ENCODE results near the gene POLDIP2. TPM values are rescaled to one million over a fixed set of nuclear protein-coding genes. Genes with fewer than 3 reads are reported as not detected.

Gene POLDIP2
- total RNA-seq, 1 experiment from 2014 or later = 82.8 TPM

- H3K27ac ChIP-seq (ENCODE audit: insufficient read length, low read depth, low read length) = no peak overlapping the region
- no peak overlapping the region for H2BK15ac ChIP-seq (ENCODE audit: low read depth, low read length)
- no peak overlapping the region for H2BK5ac ChIP-seq (ENCODE audit: insufficient read length, low read length)
- H4K91ac ChIP-seq (ENCODE audit: insufficient read length, low read depth, low read length) = no peak overlapping the region
- no peak overlapping the region for H3T11ph ChIP-seq (ENCODE audit: low read length)
- no peaks in the 10 kb centered on the region for H3K79me1 ChIP-seq (ENCODE audit: insufficient read depth, low read depth, low read length, poor library complexity, severe bottlenecking)
- no peak overlapping the region for H4K5ac ChIP-seq (ENCODE audit: insufficient read length, low read depth, low read length)
- H3K4ac ChIP-seq (ENCODE audit: low read depth, low read length) = no peak overlapping the region
- no peaks in the 10 kb centered on the region for H3K79me2 ChIP-seq (ENCODE audit: insufficient read depth, low read length)
- H3K27ac Mint-ChIP-seq = no peak overlapping the region
- peaks cover 0 to 6% (median 2%) of the 10 kb centered on the region in 3 experiments; a peak in 3 of 7 replicates for H3K36me3 Mint-ChIP-seq (ENCODE audit: insufficient read depth in 1 of 3, low read depth in 3 of 3)
- H3K56ac ChIP-seq (ENCODE audit: insufficient read length, low read depth, low read length) = no peak overlapping the region
- no peak overlapping the region for H3K23ac ChIP-seq (ENCODE audit: insufficient read length, low read depth, low read length)
- H3K4me2 ChIP-seq (ENCODE audit: insufficient read depth, insufficient read length, low read length) = no peak overlapping the region
- peaks cover 14 to 21% of the 10 kb centered on the region in 2 experiments for H3K4me1 Mint-ChIP-seq
- H3K4me3 Mint-ChIP-seq = no peak overlapping the region
- H3K23me2 ChIP-seq (ENCODE audit: insufficient read length, low read depth, low read length, poor library complexity, severe bottlenecking) = peaks cover 10% of the 10 kb centered on the region
- peaks cover 2% of the 10 kb centered on the region; the same call in 1 of the 2 replicates for H3K4me1 ChIP-seq (ENCODE audit: insufficient read depth, low read length)
- peaks cover 22% of the 10 kb centered on the region for H3K27me3 Mint-ChIP-seq (ENCODE audit: low read depth)
- WGBS (ENCODE audit: extremely low coverage, insufficient read length, low lambda C conversion rate) = no CpG with 5 or more reads among the region's 23 CpGs
- H3K9me3 ChIP-seq (ENCODE audit: control insufficient read depth, low read depth, low read length) = no peaks in the 10 kb centered on the region
- DNase-seq = no peak
- no peak overlapping the region for H2AK5ac ChIP-seq (ENCODE audit: insufficient read length, low read length)
- H4K20me1 ChIP-seq (ENCODE audit: control insufficient read depth, insufficient read depth, insufficient read length) = peaks cover 2% of the 10 kb centered on the region
- no peak overlapping the region for H2BK12ac ChIP-seq (ENCODE audit: insufficient read length, low read depth, low read length)
- H3K14ac ChIP-seq (ENCODE audit: insufficient read depth, low read length) = no peak overlapping the region; the same call in 1 of the 2 replicates
- H2AFZ ChIP-seq (ENCODE audit: low read length) = no peak overlapping the region
- H4K8ac ChIP-seq (replicated peaks; ENCODE audit: insufficient read length, low read depth, low read length) = no peak overlapping the region
- H2BK20ac ChIP-seq (ENCODE audit: low read depth, low read length, poor library complexity, severe bottlenecking) = no peak overlapping the region
- no peak overlapping the region for H3K9ac ChIP-seq (ENCODE audit: extremely low read depth, insufficient read length, low read length)
- no peak overlapping the region for H2BK120ac ChIP-seq (ENCODE audit: low read depth, low read length, poor library complexity, severe bottlenecking)
- H3K9me3 Mint-ChIP-seq = no peaks in the 10 kb centered on the region; a peak in 1 of 5 replicates
- peaks cover 12% of the 10 kb centered on the region; the same call in 1 of the 2 replicates for H3K27me3 ChIP-seq (ENCODE audit: insufficient read depth, low read length)
- H3K18ac ChIP-seq (ENCODE audit: insufficient read length, low read depth, low read length) = no peak overlapping the region
- no peak for TF ChIP-seq CTCF (conservative IDR thresholded peaks at IDR 0.05)
These were observed 11.8 kb upstream of the POLDIP2 start for GRCh38 chr17:28368915-28369683.
